ENCODE measurements around the gene TBC1D3B. TPM values are rescaled to one million over a fixed set of nuclear protein-coding genes. Genes with fewer than 3 reads are reported as not detected.

Gene TBC1D3B
- total and polyA plus RNA-seq, 4 experiments from 2014 or later = 11.5 to 18.0 TPM; not detected in 2

DNA sequence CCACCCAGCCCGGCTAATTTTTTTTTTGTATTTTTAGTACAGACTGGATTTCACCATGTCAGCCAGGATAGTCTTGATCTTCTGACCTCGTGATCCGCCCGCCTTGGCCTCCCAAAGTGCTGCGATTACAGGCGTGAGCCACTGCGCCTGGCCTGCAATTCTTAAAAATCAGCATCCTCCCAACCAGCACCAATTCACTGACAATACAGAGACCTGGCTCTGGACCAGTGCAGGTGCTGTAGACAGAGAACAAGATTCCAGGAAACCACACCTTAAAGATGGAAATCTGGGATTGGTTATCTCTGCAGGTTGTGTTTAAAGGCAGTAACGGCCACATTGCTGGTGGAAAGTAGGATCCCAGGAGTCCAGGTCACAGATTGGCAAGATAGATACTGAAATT lies 33.6 kb downstream of the TBC1D3B start:
- no peak for DNase-seq
- Mint-ChIP-seq H3K4me3 (no peak overlapping the region), H3K4me1 (no peaks in the 10 kb centered on the region), H3K9me3 (no peaks in the 10 kb centered on the region), H3K36me3 (no peaks in the 10 kb centered on the region), H3K27me3 (peaks cover 0 to 1% of the 10 kb centered on the region in 2 donors), H3K27ac (no peak overlapping the region)
- intact Hi-C loops (cut with micrococcal nuclease) = no loop called here
- no peaks in the 10 kb centered on the region for H3K9me3 ChIP-seq (ENCODE audit: control insufficient read depth in 1 of 2, low read length in 2 of 2)
- H3K36me3 ChIP-seq (ENCODE audit: insufficient read depth, low read length) = no peaks in the 10 kb centered on the region
- H3K27ac ChIP-seq (ENCODE audit: low read depth, low read length) = no peak overlapping the region
- no peaks in the 10 kb centered on the region for H3K27me3 ChIP-seq (ENCODE audit: insufficient read depth, low read length)
- POLR2A ChIA-PET (ENCODE audit: partially characterized antibody) = no interaction called here
- no peaks in the 10 kb centered on the region for H3K4me1 ChIP-seq (ENCODE audit: insufficient read depth, low read length)
- CTCF ChIA-PET (ENCODE audit: partially characterized antibody) = interaction anchor here (1.2 to 1.5 kb wide), 3 partner anchors 167 to 379 kb away, joined by 3 to 10 read pairs (median 5); no protein-coding TSS in a partner anchor
- H3K4me3 ChIP-seq (ENCODE audit: low read length in 2 of 2) = no peak overlapping the region

DNA sequence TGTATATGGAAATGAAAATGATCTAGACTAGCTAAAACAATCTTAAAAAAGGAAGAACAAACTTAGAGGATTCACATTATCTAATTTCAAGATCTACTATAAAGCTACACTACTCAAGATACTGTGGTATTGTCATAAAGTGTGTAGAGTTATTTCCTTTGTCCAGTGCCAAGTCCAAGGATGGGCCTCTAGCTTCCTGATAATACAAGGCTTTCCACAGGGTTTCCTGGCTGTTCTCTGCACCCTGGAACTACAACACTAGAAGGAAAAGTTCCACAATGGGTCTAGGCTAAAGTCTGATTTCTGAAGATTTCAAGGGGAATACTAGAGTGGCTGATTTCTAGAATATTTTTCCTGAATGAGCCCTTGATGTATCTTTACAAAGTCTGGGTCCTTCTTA lies 34.2 kb downstream of the TBC1D3B start:
- ChIA-PET POLR2A (ENCODE audit: partially characterized antibody) (no interaction called here), CTCF (ENCODE audit: partially characterized antibody) (interaction anchor here (0.6 to 1.2 kb wide), 3 partner anchors 13 to 378 kb away, joined by 3 to 4 read pairs (median 3); no protein-coding TSS in a partner anchor)
- H3K9me3 Mint-ChIP-seq = peaks cover 0 to 2% (median 0%) of the 10 kb centered on the region in 8 donors
- H3K36me3 Mint-ChIP-seq = no peaks in the 10 kb centered on the region
- no peaks in the 10 kb centered on the region for H3K4me1 ChIP-seq (ENCODE audit: insufficient read depth, low read length)
- H3K27me3 ChIP-seq (ENCODE audit: insufficient read depth, low read length) = no peaks in the 10 kb centered on the region
- DNase-seq = no peak
- H3K27me3 Mint-ChIP-seq = peaks cover under 1 to 1% of the 10 kb centered on the region in 2 donors
- H3K9me3 ChIP-seq (ENCODE audit: control insufficient read depth in 1 of 2, low read length in 2 of 2) = no peaks in the 10 kb centered on the region
- H3K4me3 Mint-ChIP-seq = no peak overlapping the region
- H3K4me3 ChIP-seq (ENCODE audit: low read length in 2 of 2) = no peak overlapping the region
- no peaks in the 10 kb centered on the region for H3K36me3 ChIP-seq (ENCODE audit: insufficient read depth, low read length)
- no peak overlapping the region for H3K27ac Mint-ChIP-seq
- no peaks in the 10 kb centered on the region for H3K4me1 Mint-ChIP-seq
- H3K27ac ChIP-seq (ENCODE audit: low read depth, low read length) = no peak overlapping the region
- intact Hi-C loops (cut with micrococcal nuclease) = no loop called here

DNA sequence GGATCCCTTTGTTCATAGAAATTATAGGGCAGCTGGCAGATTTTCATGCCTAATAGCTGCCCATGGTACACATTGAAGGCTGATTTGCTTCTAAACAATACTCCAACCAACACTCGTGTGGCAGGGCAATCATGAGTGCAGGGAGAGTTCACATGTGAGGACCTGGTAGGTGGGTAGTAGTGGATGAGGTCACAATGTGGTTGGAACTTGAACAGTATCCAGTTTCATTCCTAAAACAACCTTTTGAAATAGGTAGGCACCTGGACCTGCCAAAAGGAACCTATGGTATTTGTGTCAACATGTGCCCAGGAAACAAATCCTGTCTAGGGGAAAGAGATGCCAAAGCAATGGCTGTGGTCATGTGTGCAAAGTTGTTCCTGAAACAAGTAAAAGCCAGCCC lies 40.0 kb downstream of the TBC1D3B start:
- CTCF ChIA-PET (ENCODE audit: partially characterized antibody) = interaction anchor here (1.8 kb wide), 1 partner anchor 13 kb away, joined by 6 read pairs; no protein-coding TSS in a partner anchor
- DNase-seq = no peak
- H3K36me3 ChIP-seq (ENCODE audit: insufficient read depth, low read length) = no peaks in the 10 kb centered on the region
- Mint-ChIP-seq H3K27ac (no peak overlapping the region), H3K4me3 (no peak overlapping the region), H3K4me1 (no peaks in the 10 kb centered on the region), H3K36me3 (no peaks in the 10 kb centered on the region), H3K9me3 (peaks cover 0 to 2% (median 0%) of the 10 kb centered on the region in 8 donors), H3K27me3 (peaks cover 5 to 8% of the 10 kb centered on the region in 2 donors)
- H3K4me3 ChIP-seq (ENCODE audit: low read length in 2 of 2) = no peak overlapping the region
- intact Hi-C loops (cut with micrococcal nuclease) = no loop called here
- H3K27ac ChIP-seq (ENCODE audit: low read depth, low read length) = no peak overlapping the region
- no peaks in the 10 kb centered on the region for H3K27me3 ChIP-seq (ENCODE audit: insufficient read depth, low read length)
- POLR2A ChIA-PET (ENCODE audit: partially characterized antibody) = no interaction called here
- H3K9me3 ChIP-seq (ENCODE audit: control insufficient read depth in 1 of 2, low read length in 2 of 2) = no peaks in the 10 kb centered on the region
- H3K4me1 ChIP-seq (ENCODE audit: insufficient read depth, low read length) = no peaks in the 10 kb centered on the region

DNA sequence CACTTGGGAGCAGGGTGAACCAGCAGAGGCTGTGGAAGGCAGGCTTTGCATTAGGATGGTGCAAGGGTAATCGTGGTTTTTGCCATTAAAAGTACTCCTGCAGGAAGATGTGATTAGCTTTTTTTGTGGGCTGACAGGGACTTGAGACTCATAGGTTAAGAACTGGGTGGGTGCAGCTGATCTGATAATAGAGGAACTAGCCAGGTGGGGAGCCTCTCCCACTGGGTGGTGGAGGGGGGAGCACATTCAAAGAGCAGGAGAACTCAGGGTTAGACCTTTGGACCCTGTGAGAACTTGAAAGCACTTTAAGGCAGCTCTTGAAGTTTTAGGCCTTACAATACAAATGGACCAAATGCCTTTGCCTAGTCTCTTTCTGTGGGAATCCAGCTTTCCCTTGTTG lies 40.4 kb downstream of the TBC1D3B start:
- Histone ChIP-seq H3K27me3 (ENCODE audit: insufficient read depth, low read length) (no peaks in the 10 kb centered on the region), H3K36me3 (ENCODE audit: insufficient read depth, low read length) (no peaks in the 10 kb centered on the region), H3K4me3 (ENCODE audit: low read length in 2 of 2) (no peak overlapping the region), H3K27ac (ENCODE audit: low read depth, low read length) (no peak overlapping the region), H3K4me1 (ENCODE audit: insufficient read depth, low read length) (no peaks in the 10 kb centered on the region), H3K9me3 (ENCODE audit: control insufficient read depth in 1 of 2, low read length in 2 of 2) (no peaks in the 10 kb centered on the region)
- Mint-ChIP-seq H3K4me1 (no peaks in the 10 kb centered on the region), H3K27ac (no peak overlapping the region), H3K27me3 (peaks cover 5 to 8% of the 10 kb centered on the region in 2 donors), H3K9me3 (peaks cover 0 to 2% (median 0%) of the 10 kb centered on the region in 8 donors), H3K36me3 (no peaks in the 10 kb centered on the region), H3K4me3 (no peak overlapping the region)
- CTCF ChIA-PET (ENCODE audit: partially characterized antibody) = interaction anchor here (1.8 kb wide), 1 partner anchor 13 kb away, joined by 6 read pairs; no protein-coding TSS in a partner anchor
- intact Hi-C loops (cut with micrococcal nuclease) = no loop called here
- POLR2A ChIA-PET (ENCODE audit: partially characterized antibody) = no interaction called here
- DNase-seq = no peak

DNA sequence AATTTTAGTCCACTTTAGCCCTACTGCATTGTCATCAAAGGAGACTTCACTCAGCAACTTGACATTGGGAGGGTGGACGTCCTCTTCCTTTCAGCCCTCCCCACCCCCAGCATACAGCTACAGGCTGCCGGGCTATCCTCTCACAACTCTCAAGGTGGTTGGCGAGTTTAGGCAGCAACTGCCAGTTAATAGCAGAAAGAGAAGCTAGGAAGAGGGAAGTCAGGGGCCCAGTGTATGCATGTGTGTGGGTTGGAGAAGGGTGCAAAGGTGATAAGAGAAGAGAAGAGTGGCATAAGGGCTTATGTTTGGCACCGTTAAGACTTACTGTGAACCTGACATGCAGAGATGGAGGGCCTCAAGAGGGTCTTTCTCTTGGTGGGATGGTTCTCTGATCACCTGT lies 41.0 kb downstream of the TBC1D3B start:
- H3K27ac Mint-ChIP-seq = no peak overlapping the region
- Histone ChIP-seq H3K4me1 (ENCODE audit: insufficient read depth, low read length) (no peaks in the 10 kb centered on the region), H3K36me3 (ENCODE audit: insufficient read depth, low read length) (no peaks in the 10 kb centered on the region), H3K27me3 (ENCODE audit: insufficient read depth, low read length) (no peaks in the 10 kb centered on the region), H3K9me3 (ENCODE audit: control insufficient read depth in 1 of 2, low read length in 2 of 2) (no peaks in the 10 kb centered on the region), H3K27ac (ENCODE audit: low read depth, low read length) (no peak overlapping the region), H3K4me3 (ENCODE audit: low read length in 2 of 2) (no peak overlapping the region)
- no peaks in the 10 kb centered on the region for H3K4me1 Mint-ChIP-seq
- no peak overlapping the region for H3K4me3 Mint-ChIP-seq
- no peak for DNase-seq
- CTCF ChIA-PET (ENCODE audit: partially characterized antibody) = interaction anchor here (1.8 kb wide), 1 partner anchor 14 kb away, joined by 6 read pairs; no protein-coding TSS in a partner anchor
- intact Hi-C loops (cut with micrococcal nuclease) = no loop called here
- H3K27me3 Mint-ChIP-seq = peaks cover 4 to 8% of the 10 kb centered on the region in 2 donors
- H3K9me3 Mint-ChIP-seq = peaks cover 0 to 2% (median 0%) of the 10 kb centered on the region in 8 donors
- POLR2A ChIA-PET (ENCODE audit: partially characterized antibody) = no interaction called here
- no peaks in the 10 kb centered on the region for H3K36me3 Mint-ChIP-seq

DNA sequence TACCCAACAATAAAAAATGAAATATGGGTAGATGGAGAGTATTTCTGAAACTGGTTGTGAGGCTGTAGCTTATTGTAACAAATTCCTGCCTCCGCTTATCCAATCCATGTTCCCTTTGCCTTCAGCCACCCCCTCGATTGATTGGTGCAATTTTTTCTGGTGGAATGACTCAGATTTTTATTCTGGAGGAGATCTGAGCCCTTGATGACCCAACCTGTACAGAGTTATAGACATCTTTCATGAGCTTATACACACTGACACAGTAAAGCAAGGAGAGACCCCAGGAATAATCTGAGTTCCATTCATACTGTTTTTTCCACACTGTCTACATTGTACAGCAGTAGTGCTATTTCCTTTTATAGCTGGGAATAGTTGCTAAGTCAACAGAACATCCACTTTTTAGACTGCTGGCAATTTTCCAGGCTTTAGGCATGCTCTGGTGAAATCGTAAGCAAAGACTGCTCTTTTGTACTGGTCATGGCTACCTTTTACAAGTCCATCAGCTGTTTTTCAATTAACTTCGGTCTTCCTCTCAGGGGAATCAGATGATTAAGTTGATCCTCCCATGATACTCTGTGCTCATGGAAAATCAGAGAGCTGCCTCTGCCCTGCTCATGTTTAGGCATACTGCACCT lies 42.7 kb downstream of the TBC1D3B start:
- H3K4me3 Mint-ChIP-seq = no peak overlapping the region
- H3K9me3 ChIP-seq (ENCODE audit: control insufficient read depth in 1 of 2, low read length in 2 of 2) = no peaks in the 10 kb centered on the region
- no peak overlapping the region for H3K27ac Mint-ChIP-seq
- H3K4me1 Mint-ChIP-seq = no peaks in the 10 kb centered on the region
- no peaks in the 10 kb centered on the region for H3K36me3 ChIP-seq (ENCODE audit: insufficient read depth, low read length)
- peaks cover 0 to 2% (median 0%) of the 10 kb centered on the region in 8 donors for H3K9me3 Mint-ChIP-seq
- intact Hi-C loops (cut with micrococcal nuclease) = no loop called here
- no peak overlapping the region for H3K27ac ChIP-seq (ENCODE audit: low read depth, low read length)
- ChIA-PET CTCF (ENCODE audit: partially characterized antibody) (interaction anchor here (1.6 kb wide), 1 partner anchor 15 kb away, joined by 6 read pairs; no protein-coding TSS in a partner anchor), POLR2A (ENCODE audit: partially characterized antibody) (no interaction called here)
- peaks cover 7 to 10% of the 10 kb centered on the region in 2 donors for H3K27me3 Mint-ChIP-seq
- H3K27me3 ChIP-seq (ENCODE audit: insufficient read depth, low read length) = no peaks in the 10 kb centered on the region
- H3K36me3 Mint-ChIP-seq = no peaks in the 10 kb centered on the region
- no peaks in the 10 kb centered on the region for H3K4me1 ChIP-seq (ENCODE audit: insufficient read depth, low read length)
- no peak overlapping the region for H3K4me3 ChIP-seq (ENCODE audit: low read length in 2 of 2)
- DNase-seq = no peak

DNA sequence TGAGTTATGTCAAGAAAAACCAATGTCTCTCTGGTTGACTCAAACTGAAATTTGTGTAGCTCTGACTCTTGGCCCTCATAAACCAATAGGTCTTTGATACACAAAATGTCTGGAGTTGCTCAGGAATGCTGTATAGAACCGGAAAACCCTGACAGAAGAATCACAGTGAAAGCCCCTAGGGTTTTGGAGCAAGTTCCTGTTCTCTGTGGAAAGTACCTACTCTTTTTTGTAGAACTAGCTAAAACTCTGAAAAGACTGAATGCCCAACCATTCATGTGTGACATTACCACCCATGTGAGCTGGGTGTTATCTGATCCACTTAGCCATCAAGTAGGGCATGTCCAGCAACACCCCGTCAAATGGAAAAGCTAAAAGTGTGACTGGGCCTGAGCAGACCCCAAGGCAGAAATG lies 44.0 kb downstream of the TBC1D3B start:
- DNase-seq = no peak
- no peaks in the 10 kb centered on the region for H3K4me1 ChIP-seq (ENCODE audit: insufficient read depth, low read length)
- no peaks in the 10 kb centered on the region for H3K9me3 ChIP-seq (ENCODE audit: control insufficient read depth in 1 of 2, low read length in 2 of 2)
- no peaks in the 10 kb centered on the region for H3K27me3 ChIP-seq (ENCODE audit: insufficient read depth, low read length)
- no peaks in the 10 kb centered on the region for H3K36me3 ChIP-seq (ENCODE audit: insufficient read depth, low read length)
- intact Hi-C loops (cut with micrococcal nuclease) = no loop called here
- no peak overlapping the region for H3K4me3 ChIP-seq (ENCODE audit: low read length in 2 of 2)
- peaks cover 0 to 2% (median 0%) of the 10 kb centered on the region in 8 donors for H3K9me3 Mint-ChIP-seq
- CTCF ChIA-PET (ENCODE audit: partially characterized antibody) = interaction anchor here (1.3 to 1.6 kb wide), 2 partner anchors 15 to 17 kb away, joined by 4 to 6 read pairs; no protein-coding TSS in a partner anchor
- POLR2A ChIA-PET (ENCODE audit: partially characterized antibody) = no interaction called here
- no peak overlapping the region for H3K27ac ChIP-seq (ENCODE audit: low read depth, low read length)
- no peak overlapping the region for H3K4me3 Mint-ChIP-seq
- H3K27me3 Mint-ChIP-seq = peaks cover 7 to 10% of the 10 kb centered on the region in 2 donors
- no peak overlapping the region for H3K27ac Mint-ChIP-seq
- no peaks in the 10 kb centered on the region for H3K36me3 Mint-ChIP-seq
- H3K4me1 Mint-ChIP-seq = peaks cover 0 to 1% (median 0%) of the 10 kb centered on the region in 4 donors

All from CD4-positive, alpha-beta memory T cell (primary cell).